HCT116 (cell line): ENCODE results near the gene RTL10. TPM values are rescaled to one million over a fixed set of nuclear protein-coding genes. Genes with fewer than 3 reads are reported as not detected.

Experiments used
- ATAC-seq: fragments of 200-7000 bp; cut with Tn5 transposase; 2 replicates; pipeline ENCODE4 v1.9.1; 2020; ENCODE audit warnings: mild to moderate bottlenecking, moderate library complexity
- BruUV-seq: library from RNA; stranded (reverse); fragments of 400-500 nt; replicated peaks from 2 replicates; lab custom pipeline; 2021; lab: Mats Ljungman, UMichigan
- CTCF ChIA-PET: fragments of 300-600 bp; sonication (Branson Sonifier 250); formaldehyde crosslinking; loops from one replicate; lab custom pipeline; 2021; ENCODE audit warnings: antibody characterized with exemption; lab: Charles Lee
- POLR2A ChIA-PET: fragments of 300-600, 350-600 bp; sonication (Branson Sonifier 250); formaldehyde crosslinking; loops from one replicate; lab custom pipeline; 2021; ENCODE audit warnings: antibody characterized with exemption; lab: Charles Lee
- RAD21 ChIA-PET, 2 experiments: fragments of 300-600 bp; sonication (Branson Sonifier 250); formaldehyde crosslinking; loops; one replicate each; lab custom pipeline; 2023; ENCODE audit warnings: low total read pairs in 2 of 2; ENCODE audit not compliant: uncharacterized antibody in 2 of 2, unreplicated experiment in 2 of 2, low non-redundant PET in 1 of 2; lab: Charles Lee
- DNase-seq: peaks from one replicate; pipeline ENCODE4 v3.0.0-alpha.2; 2010; ENCODE audit warnings: low read depth, low spot score
- H2AFZ ChIP-seq: fragments of 200-600 bp; shearing (Covaris generic), sonication (generic); 2 replicates; pipeline ENCODE4 v1.6.1; 2017; ENCODE audit warnings: low read depth, mixed run types, mixed read lengths, antibody characterized with exemption, low read length; ENCODE audit not compliant: poor library complexity, severe bottlenecking
- H3K27ac ChIP-seq: 2 replicates; pipeline ENCODE4 v1.5.1; 2012; ENCODE audit warnings: low read depth, low read length
- H3K27me3 ChIP-seq: fragments of 200-600 bp; sonication (generic); 2 replicates; pipeline ENCODE4 v1.6.1; 2016; ENCODE audit warnings: mixed run types, low read length, mixed read lengths; ENCODE audit not compliant: insufficient read depth
- H3K36me3 ChIP-seq, 2 experiments: fragments of 200-500 bp in 1 of 2; fragments of 200-600 bp in 1 of 2; sonication (Bioruptor generic) in 1 of 2; sonication (generic) in 1 of 2; 2 replicates each; pipeline versions ENCODE4 v1.5.1 to v1.6.1; 2014 to 2016; ENCODE audit warnings: low read length in 2 of 2, inconsistent platforms in 1 of 2, mixed read lengths in 1 of 2, mixed run types in 1 of 2; ENCODE audit not compliant: insufficient read depth in 2 of 2, control insufficient read depth in 1 of 2
- H3K4me1 ChIP-seq, 2 experiments: fragments of 200-600 bp in 1 of 2; sonication (generic) in 1 of 2; 2 replicates each; pipeline versions ENCODE4 v1.5.1 to v1.6.1; 2012 to 2017; ENCODE audit warnings: low read length in 2 of 2, inconsistent platforms in 1 of 2, mild to moderate bottlenecking in 1 of 2, mixed read lengths in 1 of 2, mixed run types in 1 of 2, moderate library complexity in 1 of 2; ENCODE audit not compliant: insufficient read depth in 2 of 2, control insufficient read depth in 1 of 2
- H3K4me2 ChIP-seq: fragments of 200-600 bp; sonication (generic); 2 replicates; pipeline ENCODE4 v1.6.1; 2017; ENCODE audit warnings: mixed run types, low read length, mixed read lengths
- H3K4me3 ChIP-seq, 2 experiments: fragments of 200-600 bp in 1 of 2; sonication (generic) in 1 of 2; replicated peaks in 1 of 2; 2 replicates each; pipeline ENCODE4 v1.5.1; 2011 to 2016; ENCODE audit warnings: low read length in 2 of 2, control low read depth in 1 of 2, low read depth in 1 of 2, mild to moderate bottlenecking in 1 of 2, mixed read lengths in 1 of 2, mixed run types in 1 of 2
- H3K79me2 ChIP-seq: fragments of 200-600 bp; sonication (generic); 2 replicates; pipeline ENCODE4 v1.6.1; 2017; ENCODE audit warnings: mild to moderate bottlenecking, mixed run types, low read length, moderate library complexity, mixed read lengths; ENCODE audit not compliant: insufficient read depth
- H3K9ac ChIP-seq: fragments of 200-600 bp; sonication (generic); 2 replicates; pipeline ENCODE4 v1.6.1; 2016; ENCODE audit warnings: low read length, mixed read lengths
- H3K9me2 ChIP-seq: fragments of 200-600 bp; sonication (generic), shearing (Covaris generic); 2 replicates; pipeline ENCODE4 v1.6.1; 2017; ENCODE audit warnings: mixed run types, mild to moderate bottlenecking, moderate library complexity; ENCODE audit not compliant: insufficient read depth
- H3K9me3 ChIP-seq, 2 experiments: fragments of 200-500 bp in 1 of 2; fragments of 200-600 bp in 1 of 2; sonication (Bioruptor generic) in 1 of 2; sonication (generic) in 1 of 2; 2 replicates each; pipeline ENCODE4 v1.6.1; 2014 to 2017; ENCODE audit warnings: low read length in 2 of 2, mixed read lengths in 2 of 2, inconsistent platforms in 1 of 2, low read depth in 1 of 2, mild to moderate bottlenecking in 1 of 2, mixed run types in 1 of 2, moderate library complexity in 1 of 2; ENCODE audit not compliant: control insufficient read depth in 1 of 2, insufficient read depth in 1 of 2
- H4K20me1 ChIP-seq: fragments of 200-600 bp; sonication (generic), shearing (Covaris generic); 2 replicates; pipeline ENCODE4 v1.6.1; 2017; ENCODE audit warnings: mixed run types, mild to moderate bottlenecking, moderate library complexity; ENCODE audit not compliant: insufficient read depth
- CEBPB ChIP-seq: IDR thresholded peaks from 2 replicates; pipeline ENCODE4 v1.6.1; 2012; ENCODE audit warnings: low read depth
- EGR1 ChIP-seq: IDR thresholded peaks from 2 replicates; pipeline ENCODE4 v1.6.1; 2012; ENCODE audit warnings: low read depth
- EZH2 ChIP-seq: fragments of 200-600 bp; sonication (generic); IDR thresholded peaks from 2 replicates; pipeline ENCODE4 v1.6.1; 2017; ENCODE audit warnings: antibody characterized with exemption, mixed run types
- EZH2phosphoT487 ChIP-seq: fragments of 200-600 bp; IDR thresholded peaks from 2 replicates; pipeline ENCODE4 v1.6.1; 2018; ENCODE audit warnings: antibody characterized with exemption, borderline replicate concordance
- FOSL1 ChIP-seq: IDR thresholded peaks from 2 replicates; pipeline ENCODE4 v1.6.1; 2012; ENCODE audit warnings: low read depth
- JUND ChIP-seq: IDR thresholded peaks from 2 replicates; pipeline ENCODE4 v1.6.1; 2012
- MAX ChIP-seq: IDR thresholded peaks from 2 replicates; pipeline ENCODE4 v1.6.1; 2012
- REST ChIP-seq: IDR thresholded peaks from 2 replicates; pipeline ENCODE4 v1.6.1; 2012; ENCODE audit warnings: low read depth
- SP1 ChIP-seq: IDR thresholded peaks from 2 replicates; pipeline ENCODE4 v1.6.1; 2012; ENCODE audit warnings: low read depth
- SRF ChIP-seq: IDR thresholded peaks from 2 replicates; pipeline ENCODE4 v1.6.1; 2012; ENCODE audit warnings: low read depth
- ZFX ChIP-seq: fragments of 450-650 bp; IDR thresholded peaks from 2 replicates; pipeline ENCODE4 v1.6.1; 2017
- intact Hi-C: fragments of 100-400 bp; cut with micrococcal nuclease; formaldehyde crosslinking; loops from 2 replicates; pipeline ENCODE4 v1.10.0; 2022
- total RNA-seq: library from RNA; stranded (reverse); gene quantifications from one replicate; pipeline ENCODE4 v1.2.1, GENCODE V29; 2021; ENCODE audit not compliant: unreplicated experiment

Gene RTL10
- total RNA-seq, 1 experiment from 2014 or later: 24.6 TPM

GRCh38 chr22:19823191-19823901 is 31.3 kb downstream of the RTL10 start:
- Histone ChIP-seq H3K9me3 (no peaks in the 10 kb centered on the region), H3K27ac (no peak overlapping the region), H3K4me1 (no peaks in the 10 kb centered on the region), H3K36me3 (no peaks in the 10 kb centered on the region), H4K20me1 (no peaks in the 10 kb centered on the region), H2AFZ (no peak overlapping the region), H3K4me2 (no peak overlapping the region), H3K27me3 (no peaks in the 10 kb centered on the region), H3K9ac (no peak overlapping the region), H3K4me3 (no peak overlapping the region), H3K79me2 (no peaks in the 10 kb centered on the region), H3K9me2 (no peaks in the 10 kb centered on the region)
- ChIA-PET POLR2A (no interaction called here), CTCF (no interaction called here), RAD21 (no interaction called here)
- DNase-seq: no peak
- ATAC-seq: no peak
- intact Hi-C loops: no loop called here
- TF ChIP-seq SP1: no peak
- no peak for TF ChIP-seq JUND
- no peak for TF ChIP-seq MAX
- TF ChIP-seq EZH2phosphoT487: no peak
- TF ChIP-seq CEBPB: no peak
- no peak for TF ChIP-seq SRF
- no peak for TF ChIP-seq FOSL1
- no peak for TF ChIP-seq EZH2
- no peak for TF ChIP-seq ZFX
- no peak for TF ChIP-seq REST
- TF ChIP-seq EGR1: no peak
- no TSS peak for BruUV-seq
